HG03025 (cell line): ENCODE measurements around the gene CDH4.

Experiments
- ATAC-seq: cut with Tn5 transposase; IDR thresholded peaks from one replicate; pipeline ENCODE4 v1.9.1; 2021; ENCODE audit warnings: mild to moderate bottlenecking, moderate library complexity; ENCODE audit not compliant: unreplicated experiment, low FRiP score

The CDH4 gene

GRCh38 chr20:61280217-61280980 lies 28.3 kb downstream of the CDH4 start:
- ATAC-seq, result no peak

- no peak for ATAC-seq
These were observed 29.3 kb downstream of the CDH4 start for GRCh38 chr20:61281286-61281795.

DNA sequence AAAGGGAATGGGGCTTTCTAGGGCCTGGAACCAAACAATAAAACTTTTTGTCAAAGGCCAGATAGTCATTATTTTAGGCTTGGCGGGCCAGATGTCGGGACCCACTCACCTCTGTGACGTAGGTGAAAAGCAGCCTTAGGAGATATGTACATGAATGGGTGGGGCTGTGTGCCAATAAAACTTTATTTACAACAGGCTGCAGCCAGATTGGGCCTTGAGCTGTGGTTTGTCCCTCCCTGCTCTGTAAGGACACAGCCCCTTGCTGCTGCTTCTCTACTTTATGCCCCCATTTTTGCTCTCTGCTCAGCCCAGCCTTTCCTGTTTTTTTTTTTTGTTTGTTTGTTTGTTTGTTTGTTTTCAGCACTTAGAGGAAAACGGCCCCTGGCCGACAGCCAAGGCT lies 32.7 kb downstream of the CDH4 start:
- no peak for ATAC-seq

- no peak for ATAC-seq
These were observed 33.1 kb downstream of the CDH4 start for GRCh38 chr20:61285152-61285645.

DNA sequence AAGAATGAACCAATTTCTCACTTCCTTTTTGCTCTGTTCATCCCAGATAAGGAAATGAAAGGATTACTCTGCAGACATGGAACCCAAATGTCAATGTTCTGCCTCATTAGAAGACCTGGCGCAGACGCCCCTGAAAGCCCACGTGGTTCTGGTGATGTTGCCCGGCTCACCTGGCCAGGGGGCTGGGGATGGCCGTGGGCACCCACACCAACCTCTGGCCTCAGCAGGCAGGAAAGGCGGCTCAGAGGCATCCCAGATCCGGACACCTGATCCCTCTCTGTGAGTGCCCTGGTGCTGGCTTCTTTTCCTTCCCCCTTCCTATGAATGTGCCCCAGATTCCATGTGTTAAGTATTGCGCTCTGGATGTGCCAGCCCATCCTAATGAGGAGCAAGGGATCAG lies 33.6 kb downstream of the CDH4 start:
- no peak for ATAC-seq

- no peak for ATAC-seq
These were observed 35.7 kb downstream of the CDH4 start for GRCh38 chr20:61287583-61288275.

DNA sequence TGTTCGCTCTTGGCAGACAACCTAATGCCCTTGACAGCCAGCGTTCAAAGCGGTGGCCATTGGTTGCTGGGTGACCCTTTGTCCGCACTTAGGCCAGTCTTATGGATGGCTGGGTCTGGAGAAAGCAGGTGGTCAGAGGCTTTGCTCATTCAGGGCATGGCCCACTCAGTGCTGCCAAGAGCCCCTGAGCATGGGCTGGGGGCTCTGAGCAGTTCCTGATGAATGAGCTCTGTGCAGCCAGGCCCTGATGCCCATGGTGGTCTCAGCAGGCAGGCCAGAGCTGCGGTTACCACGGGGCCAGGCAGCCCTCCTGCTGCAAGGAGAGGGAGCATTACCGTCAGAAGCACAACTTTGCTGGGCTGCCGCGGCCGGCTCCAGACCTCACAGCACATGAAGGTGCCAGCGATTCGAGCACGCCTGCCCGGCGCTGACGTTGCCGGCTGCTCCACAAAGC lies 36.3 kb downstream of the CDH4 start:
- ATAC-seq, result no peak

GRCh38 chr20:61289166-61289565 lies 37.1 kb downstream of the CDH4 start:
- no peak for ATAC-seq

DNA sequence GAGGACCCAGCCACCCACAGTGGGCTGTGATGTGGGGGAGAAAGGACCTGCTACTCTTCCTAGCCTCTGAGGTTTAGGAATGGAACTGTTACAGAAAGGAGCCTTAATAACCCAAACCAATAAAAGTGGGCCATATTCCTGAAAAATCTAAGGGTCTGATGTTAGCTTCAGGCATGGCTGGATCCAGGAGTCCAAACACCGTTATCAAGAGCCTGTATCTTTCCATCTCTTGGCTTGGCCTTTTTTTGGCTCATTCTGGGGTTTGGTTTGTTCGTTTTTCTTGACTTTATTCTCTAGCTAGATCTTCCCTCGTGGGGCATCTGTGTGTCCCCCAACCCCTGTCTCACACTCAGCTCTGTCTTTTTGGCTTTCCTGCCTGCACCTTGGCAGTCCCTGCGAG lies 38.7 kb downstream of the CDH4 start:
- no peak for ATAC-seq

DNA sequence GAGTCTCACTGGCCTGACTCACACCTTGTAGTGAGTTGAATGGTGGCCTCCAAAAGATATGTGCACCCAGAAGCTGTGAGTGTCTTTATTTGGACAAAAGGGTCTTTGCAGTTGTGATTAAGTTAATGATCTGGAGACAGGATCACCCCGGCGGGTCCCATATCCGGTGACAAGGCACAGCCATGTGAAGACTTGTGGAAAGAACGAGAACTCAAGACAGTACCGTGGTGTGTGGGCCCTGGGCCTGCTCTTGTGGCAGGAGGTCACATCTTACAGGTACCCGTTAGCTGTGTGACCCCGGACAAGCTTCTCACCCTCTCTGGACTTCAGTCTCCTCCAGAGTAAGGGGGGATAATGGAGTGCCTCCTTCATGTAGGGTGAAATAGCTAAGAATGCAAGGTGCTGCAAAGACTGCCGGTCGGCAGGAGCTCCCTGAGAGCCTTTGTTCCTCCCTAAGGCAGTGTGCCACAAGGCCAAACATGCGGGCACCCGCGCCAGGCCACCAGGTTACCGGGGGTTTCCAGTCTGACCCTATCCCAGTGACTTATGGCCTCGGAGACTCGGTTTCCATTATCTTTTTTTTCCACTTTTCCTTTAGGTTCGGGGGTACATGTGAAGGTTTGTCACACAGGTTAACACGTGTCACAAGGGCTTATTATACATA lies 39.2 kb downstream of the CDH4 start:
- ATAC-seq, result no peak

- no peak for ATAC-seq
These were observed 40.3 kb downstream of the CDH4 start for GRCh38 chr20:61292391-61292790.

GRCh38 chr20:61292821-61293612 lies 41.0 kb downstream of the CDH4 start:
- ATAC-seq, result no peak

DNA sequence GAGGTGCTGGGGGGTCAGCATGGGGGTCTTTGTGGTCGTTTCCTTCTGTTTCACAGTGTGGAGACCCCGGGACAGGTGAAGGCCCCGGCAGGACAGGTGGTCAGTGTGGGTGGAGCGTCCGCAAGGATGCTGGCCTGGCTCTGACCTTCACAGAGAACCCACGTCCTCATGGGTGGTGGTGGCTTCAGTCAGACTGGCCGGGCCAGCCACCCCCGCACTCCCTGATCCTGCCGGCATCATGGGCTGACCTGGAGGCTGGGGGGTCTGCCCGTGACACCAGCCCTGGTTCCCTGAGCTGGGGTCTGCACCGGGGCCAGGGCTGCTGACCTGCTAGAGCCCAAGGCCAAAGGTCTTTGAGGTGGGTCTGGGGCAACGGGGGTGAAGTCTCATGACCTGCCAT lies 41.9 kb downstream of the CDH4 start:
- ATAC-seq, result no peak

- ATAC-seq, result no peak
These were observed 43.2 kb downstream of the CDH4 start for GRCh38 chr20:61295249-61295648.

DNA sequence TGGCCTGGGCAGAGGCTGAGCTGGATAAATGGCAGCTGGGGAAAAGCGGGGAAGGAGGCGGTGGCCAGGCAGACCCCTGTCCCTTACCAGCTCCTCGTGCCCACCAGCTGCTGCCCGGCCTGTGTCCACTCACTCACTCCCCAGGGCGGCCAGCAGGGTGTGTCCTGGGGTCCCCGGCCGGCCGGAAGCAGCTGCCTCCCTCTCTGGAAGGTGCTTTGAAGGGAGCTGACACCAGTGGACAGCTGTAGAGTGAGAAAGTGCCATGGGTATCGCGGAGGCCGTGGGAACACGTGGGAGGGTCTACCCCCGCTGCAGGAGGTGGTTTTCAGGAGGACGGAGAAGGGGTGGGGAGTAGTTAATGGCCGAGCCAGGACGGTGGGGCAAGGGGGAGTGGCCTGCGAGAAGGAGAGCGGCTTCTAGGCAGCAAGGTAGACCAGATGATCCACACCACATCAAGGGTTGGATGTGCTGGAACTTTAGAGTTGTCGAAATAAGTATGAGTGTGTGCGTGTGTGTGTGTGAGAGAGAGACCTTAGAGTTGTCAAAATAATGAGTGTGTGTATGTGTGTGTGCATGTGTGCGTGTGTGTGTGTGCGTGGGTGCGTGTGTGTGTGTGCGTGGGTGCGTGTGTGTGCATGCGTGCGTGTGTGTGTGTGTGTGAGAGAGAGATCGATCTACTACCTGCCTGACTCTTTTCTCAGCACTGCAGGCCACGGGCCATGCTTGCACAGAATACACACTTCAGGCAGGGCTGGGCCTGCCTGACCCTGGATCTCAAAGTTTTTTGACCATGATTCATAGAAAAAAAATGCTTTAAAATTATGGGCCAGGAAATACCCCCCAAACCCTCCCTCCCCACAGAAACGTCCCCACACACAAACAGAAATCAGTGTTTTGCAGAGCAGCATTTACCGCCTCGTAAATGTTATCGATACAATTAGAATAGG lies 43.9 kb downstream of the CDH4 start:
- no peak for ATAC-seq

GRCh38 chr20:61296629-61297019 lies 44.6 kb downstream of the CDH4 start:
- no peak for ATAC-seq

DNA sequence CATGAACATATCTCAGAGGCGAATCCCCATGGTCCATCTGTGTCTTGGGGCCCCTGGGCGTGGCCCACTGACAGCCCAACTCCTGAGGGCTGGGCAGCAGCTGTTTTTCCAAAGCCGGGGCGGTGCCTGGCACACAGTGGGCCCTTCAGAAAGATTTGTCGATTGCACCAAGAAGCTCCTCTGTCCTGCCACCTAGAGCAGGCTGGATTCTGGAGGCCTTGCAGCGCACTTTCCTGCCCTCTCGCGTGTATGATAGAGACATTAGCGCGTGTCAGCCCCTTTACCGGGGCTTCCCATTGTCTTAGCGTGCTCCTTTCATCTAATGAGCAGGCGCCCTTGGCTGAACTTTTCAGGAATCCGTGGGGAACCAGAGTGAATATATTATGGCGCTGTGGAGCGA lies 45.4 kb downstream of the CDH4 start:
- ATAC-seq, result no peak

DNA sequence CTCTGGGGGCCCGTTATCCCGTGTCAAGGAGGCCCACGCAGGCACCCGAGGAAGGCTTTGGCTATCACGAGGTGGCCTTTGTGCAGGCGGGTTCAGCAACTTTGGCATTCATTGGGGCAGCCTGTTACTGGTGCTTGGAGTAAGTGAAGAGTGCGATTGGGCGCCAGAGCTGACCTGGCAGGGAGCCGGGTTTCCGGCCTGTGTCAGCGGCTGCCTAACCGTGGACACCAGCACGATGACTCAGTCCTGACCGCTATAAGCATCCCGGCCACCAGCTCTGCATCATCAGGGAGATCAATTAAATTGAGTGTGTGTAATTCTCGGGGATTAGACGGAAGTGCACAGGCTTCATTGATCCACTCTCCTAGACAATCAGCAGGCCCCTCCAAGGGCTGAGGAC lies 45.9 kb downstream of the CDH4 start:
- no peak for ATAC-seq

DNA sequence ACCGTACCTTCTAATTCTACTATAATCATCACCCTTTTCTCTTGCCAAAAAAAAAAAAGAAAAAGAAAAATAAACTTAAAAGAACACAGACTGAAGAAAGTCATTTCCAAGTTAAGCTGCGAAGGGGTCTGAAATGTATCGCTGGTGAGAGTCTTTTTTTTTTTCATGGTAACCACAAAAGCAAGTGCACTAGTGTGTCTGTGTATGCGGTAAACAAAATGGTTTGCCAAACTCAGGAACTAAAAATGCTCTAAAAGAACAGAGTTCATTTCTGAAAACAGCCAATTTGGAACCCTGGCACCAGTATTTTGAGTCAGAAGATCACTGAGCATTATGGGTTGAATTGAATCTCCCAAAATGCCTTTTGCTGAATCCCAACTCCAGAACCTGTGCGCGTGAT lies 46.6 kb downstream of the CDH4 start:
- no peak for ATAC-seq
